Coronary artery (tissue), 2 donors: ENCODE data around the gene PHLDB3.

Source experiments
- DNase-seq: peaks from one replicate; pipeline ENCODE4 v3.0.0-alpha.2; 2017; ENCODE audit warnings: low spot score
- H3K27ac ChIP-seq, 2 donors: fragments of 200-600 bp; sonication (generic); one replicate each; pipeline ENCODE4 v1.5.1; 2016 to 2019
- H3K4me3 ChIP-seq: fragments of 200-600 bp; sonication (generic); 2 replicates; pipeline ENCODE4 v1.5.1; 2016; ENCODE audit warnings: mild to moderate bottlenecking, moderate library complexity
- TF ChIP-seq, protein P1 (sequence below): fragments of 200-600 bp; sonication (generic); IDR thresholded peaks from one replicate; pipeline ENCODE4 v1.5.1; 2019; ENCODE audit warnings: antibody characterized with exemption

The PHLDB3 gene

DNA sequence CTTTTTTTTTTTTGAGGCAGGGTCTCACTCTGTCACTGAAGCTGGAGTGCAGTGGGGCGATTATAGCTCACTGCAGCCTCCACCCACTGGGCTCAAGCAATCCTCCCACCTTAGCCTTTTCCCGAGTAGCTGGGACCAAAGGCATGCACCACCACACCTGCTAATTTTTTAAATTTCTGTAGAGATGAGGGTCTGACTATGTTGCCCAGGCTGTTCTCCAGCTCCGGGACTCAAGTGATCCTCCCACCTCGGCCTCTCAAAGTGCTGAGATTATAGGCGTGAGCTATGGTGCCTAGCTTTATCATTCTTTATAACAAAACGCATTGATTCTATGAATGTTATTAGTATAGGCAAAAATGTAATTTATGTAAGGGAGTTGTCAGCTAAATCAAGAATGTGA, 21.3 kb downstream of the PHLDB3 start:
- no peak for DNase-seq
- Histone ChIP-seq H3K27ac (no peak overlapping the region), H3K4me3 (no peak overlapping the region)
- TF ChIP-seq, protein P1, sequence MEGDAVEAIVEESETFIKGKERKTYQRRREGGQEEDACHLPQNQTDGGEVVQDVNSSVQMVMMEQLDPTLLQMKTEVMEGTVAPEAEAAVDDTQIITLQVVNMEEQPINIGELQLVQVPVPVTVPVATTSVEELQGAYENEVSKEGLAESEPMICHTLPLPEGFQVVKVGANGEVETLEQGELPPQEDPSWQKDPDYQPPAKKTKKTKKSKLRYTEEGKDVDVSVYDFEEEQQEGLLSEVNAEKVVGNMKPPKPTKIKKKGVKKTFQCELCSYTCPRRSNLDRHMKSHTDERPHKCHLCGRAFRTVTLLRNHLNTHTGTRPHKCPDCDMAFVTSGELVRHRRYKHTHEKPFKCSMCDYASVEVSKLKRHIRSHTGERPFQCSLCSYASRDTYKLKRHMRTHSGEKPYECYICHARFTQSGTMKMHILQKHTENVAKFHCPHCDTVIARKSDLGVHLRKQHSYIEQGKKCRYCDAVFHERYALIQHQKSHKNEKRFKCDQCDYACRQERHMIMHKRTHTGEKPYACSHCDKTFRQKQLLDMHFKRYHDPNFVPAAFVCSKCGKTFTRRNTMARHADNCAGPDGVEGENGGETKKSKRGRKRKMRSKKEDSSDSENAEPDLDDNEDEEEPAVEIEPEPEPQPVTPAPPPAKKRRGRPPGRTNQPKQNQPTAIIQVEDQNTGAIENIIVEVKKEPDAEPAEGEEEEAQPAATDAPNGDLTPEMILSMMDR: no peak

DNA sequence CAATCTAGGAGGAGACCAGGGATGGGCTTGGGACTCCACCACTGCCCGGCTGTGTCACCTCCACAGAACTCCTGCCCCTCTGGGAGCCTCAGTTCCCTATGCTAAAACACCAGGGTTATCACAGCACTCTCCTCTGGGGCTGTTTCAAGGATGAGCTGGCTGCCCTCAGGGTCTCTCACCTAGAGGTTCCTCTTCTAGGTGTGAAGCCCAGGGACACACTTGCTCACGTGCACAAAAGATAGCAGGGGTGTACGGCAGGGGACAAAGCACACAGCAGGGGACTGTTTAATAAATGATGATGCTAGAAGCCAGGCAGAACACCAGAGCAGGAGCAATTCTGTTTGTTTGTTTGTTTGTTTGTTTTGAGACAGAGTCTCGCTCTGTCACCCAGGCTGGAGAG, 22.4 kb downstream of the PHLDB3 start:
- H3K27ac ChIP-seq: no peak overlapping the region
- no peak for DNase-seq
- H3K4me3 ChIP-seq: no peak overlapping the region

DNA sequence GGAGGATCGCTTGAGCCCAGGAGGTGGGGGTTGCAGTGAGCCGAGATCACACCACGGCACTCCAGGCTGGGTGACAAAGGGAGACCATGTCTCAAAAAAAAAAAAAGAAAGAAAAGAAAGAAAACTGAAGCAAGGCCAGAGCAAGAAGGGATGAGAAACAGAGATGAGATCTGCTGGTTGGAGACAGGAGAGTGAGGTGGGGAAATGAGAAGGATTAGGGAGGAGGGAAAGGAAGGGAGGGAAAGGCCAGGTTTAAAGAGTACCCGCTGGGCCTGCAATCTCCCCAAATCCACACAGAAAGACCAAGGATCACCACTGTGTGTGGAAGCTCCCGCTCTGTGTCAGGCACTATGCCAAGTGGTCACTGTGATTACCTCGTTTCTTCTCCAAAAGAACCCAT, 22.8 kb downstream of the PHLDB3 start:
- no peak for DNase-seq
- TF ChIP-seq, protein P1: no peak
- Histone ChIP-seq H3K4me3 (no peak overlapping the region), H3K27ac (no peak overlapping the region)

More for the DNA sequence above, 22.4 kb downstream of the PHLDB3 start:
- TF ChIP-seq, protein P1: no peak

DNA sequence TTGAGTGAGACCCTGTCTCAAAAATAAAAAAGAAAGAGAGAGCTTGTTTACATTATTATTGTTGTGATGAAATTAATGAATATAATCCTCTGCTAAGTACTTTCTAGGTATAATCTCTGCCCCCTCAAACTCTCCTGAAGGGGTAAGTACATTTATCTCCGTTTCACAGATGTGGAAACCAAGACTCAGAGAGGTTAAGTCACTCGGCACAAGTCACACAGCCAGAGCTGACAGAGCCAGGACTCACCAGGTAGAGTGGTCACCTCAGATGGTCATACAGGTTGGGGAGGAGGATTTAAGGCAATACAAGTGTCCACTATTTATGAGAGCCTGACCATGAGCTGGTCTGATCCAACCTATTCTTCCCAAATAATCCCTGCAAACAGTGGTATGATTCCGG, 24.0 kb downstream of the PHLDB3 start:
- no peak for DNase-seq
- H3K27ac ChIP-seq: no peak overlapping the region
- TF ChIP-seq, protein P1: no peak
- no peak overlapping the region for H3K4me3 ChIP-seq

DNA sequence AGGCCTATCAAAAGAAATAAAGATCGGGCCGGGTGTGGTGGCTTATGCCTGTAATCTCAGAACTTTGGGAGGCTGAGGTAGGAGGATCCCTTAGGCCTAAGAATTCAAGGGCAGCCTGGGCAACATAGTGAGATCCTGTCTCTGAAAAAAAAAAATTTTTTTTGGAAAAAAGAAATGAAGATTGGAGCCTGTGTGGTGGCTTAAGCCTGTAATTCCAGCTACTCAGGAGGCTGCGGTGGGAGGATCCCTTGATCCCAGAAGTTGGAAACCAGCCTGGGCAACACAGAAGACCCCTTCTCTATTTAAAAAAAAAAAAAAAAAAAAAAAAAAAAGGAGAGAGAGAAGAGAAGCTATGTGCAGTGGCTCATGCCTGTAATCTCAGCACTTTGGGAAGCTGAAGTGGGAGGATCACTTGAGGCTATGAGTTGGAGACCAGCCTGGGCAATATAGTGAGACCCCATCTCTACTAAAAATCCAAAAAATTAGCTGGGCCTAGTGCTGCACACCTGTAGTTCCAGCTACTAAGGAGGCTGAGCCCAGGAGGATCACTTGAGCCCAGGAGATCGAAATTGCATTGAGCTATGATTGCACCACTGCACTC, 24.5 kb downstream of the PHLDB3 start:
- TF ChIP-seq, protein P1: no peak
- no peak overlapping the region for H3K27ac ChIP-seq
- H3K4me3 ChIP-seq: no peak overlapping the region
- DNase-seq: no peak

DNA sequence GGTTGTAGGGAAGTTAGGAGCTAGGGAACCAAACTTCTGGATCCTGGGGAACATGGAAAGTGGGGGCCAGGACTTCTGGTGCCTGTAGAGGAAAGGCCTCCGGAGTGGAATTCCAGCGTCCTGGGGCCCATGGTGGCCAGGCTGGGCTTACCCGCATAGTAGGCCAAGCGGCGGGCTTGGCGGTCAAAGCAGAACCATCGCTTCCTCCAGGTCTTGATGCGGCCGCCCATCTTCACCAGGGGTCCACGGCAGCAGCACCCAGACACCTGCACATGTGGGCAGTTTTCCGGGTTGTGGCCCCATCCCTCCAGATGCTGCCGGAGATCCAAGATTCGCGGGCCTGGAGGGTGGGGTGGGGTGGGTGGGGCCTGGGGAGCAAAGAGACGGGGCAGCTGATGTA, 25.3 kb downstream of the PHLDB3 start:
- H3K4me3 ChIP-seq: no peak overlapping the region
- H3K27ac ChIP-seq: no peak overlapping the region
- no peak for DNase-seq
- TF ChIP-seq, protein P1: no peak

DNA sequence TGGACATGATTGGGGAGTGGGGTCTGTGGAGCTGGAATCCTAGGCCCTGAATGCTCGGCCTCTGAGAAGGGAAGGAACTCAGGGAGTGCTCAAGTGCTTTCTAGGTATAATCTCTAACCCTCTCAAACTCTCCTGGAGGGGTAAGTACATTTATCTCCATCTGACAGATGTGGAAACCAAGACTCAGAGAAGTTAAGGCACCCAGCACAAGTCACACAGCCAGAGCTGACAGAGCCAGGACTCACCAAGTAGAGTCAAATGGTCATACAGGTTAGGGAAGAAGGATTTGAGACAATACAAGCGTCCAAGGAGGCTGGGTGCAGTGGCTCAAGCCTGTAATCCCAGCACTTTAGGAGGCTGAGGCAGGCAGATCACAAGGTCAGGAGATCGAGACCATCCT, 26.2 kb downstream of the PHLDB3 start:
- Histone ChIP-seq H3K27ac (no peak overlapping the region), H3K4me3 (no peak overlapping the region)
- no peak for DNase-seq
- TF ChIP-seq, protein P1: no peak
